ENCODE data around the gene IFNLR1.

IFNLR1 gene

DNA sequence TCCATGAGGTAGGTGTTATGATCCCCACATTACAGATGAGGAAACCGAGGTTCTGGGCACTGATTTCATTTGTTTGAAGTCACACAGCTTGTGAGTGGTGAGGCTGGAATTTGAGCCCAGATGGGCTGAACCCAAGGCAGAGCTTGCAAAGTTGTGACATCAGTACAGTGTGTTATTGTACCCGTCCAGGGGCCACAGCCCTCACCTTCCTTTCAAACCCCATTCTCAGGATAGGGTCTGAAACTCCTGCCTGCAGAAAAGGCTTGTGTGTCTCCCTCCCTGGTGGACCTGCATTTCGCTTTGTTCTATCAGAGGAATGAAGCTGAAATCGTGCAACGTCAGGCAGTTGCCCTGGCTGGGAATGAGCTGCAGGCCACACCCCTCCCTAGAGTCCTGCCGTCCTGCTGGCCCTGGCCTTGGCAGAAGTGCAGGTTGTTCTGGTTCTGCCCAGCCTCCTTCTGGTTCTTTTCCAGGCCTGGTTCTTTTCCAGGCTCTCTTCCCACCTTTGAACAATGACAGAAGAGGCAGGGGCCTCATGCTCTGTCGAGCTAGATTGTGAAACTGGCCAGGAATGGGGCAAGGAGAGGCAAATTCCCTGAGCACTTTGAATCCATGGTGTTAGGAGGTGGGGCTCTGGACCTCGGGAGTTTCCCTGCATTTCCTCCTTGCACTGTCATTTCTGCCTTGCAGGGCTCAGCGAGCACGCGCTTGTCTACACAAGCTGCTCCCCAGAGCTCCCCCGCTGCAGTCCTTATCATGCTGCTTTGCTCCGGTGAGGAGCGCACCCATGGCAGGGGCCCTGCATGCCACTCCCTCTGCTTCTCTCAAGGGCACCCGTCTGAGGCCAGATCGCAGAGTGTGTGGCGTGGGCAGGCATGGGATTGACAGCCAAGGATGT, 67.0 kb downstream of the IFNLR1 start:
- no peak for DNase-seq

- no peak for DNase-seq
These were observed 67.6 kb downstream of the IFNLR1 start for GRCh38 chr1:24119489-24119858.

GRCh38 chr1:24118410-24119242, 68.5 kb downstream of the IFNLR1 start:
- DNase-seq = no peak

DNA sequence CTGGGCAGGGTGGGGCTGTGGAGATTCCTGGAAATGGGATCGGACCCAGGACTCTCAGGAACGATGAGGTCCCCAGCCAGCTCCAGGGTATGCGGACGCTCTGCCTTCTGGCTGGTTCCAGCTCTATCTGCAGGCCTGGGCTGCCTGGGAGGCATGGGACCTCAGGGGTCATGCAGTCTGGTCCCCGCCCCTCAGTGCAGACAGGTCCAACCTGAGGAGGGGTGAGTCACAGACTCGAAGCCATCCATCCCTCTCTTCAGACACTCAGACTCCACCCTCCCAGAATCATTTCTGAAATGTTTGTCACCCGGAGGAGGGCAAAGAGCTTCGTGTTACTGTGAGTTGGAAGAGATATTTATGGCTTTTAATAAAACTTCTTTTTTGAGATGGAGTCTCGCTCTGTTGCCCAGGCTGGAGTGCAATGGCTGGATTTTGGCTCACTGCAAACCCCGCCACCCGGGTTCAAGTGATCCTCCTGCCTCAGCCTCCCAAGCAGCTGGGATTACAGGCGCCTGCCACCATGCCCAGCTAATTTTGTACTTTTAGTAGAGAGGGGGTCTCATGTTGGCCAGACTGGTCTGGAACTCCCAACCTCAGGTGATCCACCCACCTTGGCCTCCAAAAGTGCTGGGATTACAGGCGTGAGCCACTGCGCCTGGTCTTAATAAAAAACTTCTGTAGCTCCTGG, 69.2 kb downstream of the IFNLR1 start:
- no peak for DNase-seq

- DNase-seq = no peak
These were observed 70.0 kb downstream of the IFNLR1 start for GRCh38 chr1:24117132-24117531.

- no peak for DNase-seq
These were observed 72.3 kb downstream of the IFNLR1 start for GRCh38 chr1:24114753-24115152.

GRCh38 chr1:24113641-24114033, 73.5 kb downstream of the IFNLR1 start:
- no peak for DNase-seq

GRCh38 chr1:24111996-24112779, 74.9 kb downstream of the IFNLR1 start, which contains the start of gene MYOM3:
Gene MYOM3 (minus strand): TSS chr1:24112135. CDS start chr1:24108636, 3,499 bp downstream.
- DNase-seq = peak; percentile 36

DNA sequence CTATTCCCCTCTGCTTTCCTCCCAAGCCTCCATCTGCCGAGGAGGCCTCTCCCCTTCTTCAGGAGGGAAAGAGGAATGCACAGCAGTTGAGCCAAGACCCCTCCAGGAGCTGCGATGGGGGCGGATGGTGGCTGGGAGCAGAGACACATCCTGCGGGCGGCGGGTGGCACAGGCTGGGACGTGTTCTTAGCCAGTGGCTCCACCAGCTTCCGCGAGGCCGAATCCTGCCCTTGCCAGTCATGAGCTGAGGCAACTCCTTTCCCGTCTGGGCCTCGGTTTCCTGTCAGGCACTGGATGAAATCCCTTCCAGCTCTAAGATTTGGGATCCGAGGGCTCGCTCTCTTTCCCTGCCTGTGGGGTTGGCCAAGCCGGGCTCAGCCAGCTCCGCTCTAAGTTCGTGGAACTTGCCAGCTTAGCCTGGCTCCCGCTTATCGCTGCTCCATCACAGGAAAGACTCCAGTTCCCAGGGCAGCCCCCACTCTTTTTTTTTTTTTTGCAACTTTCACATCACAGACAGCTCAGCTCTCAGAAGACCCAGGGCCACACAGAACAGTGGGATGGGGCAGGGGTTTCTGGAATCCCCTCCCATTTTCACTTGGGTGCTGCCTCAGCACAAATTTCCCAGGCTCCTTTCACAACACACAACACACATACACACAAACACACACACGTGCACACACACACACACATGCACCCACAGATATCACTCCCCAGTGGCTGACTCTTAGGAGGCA, 75.7 kb downstream of the IFNLR1 start:
- no peak for DNase-seq

DNA sequence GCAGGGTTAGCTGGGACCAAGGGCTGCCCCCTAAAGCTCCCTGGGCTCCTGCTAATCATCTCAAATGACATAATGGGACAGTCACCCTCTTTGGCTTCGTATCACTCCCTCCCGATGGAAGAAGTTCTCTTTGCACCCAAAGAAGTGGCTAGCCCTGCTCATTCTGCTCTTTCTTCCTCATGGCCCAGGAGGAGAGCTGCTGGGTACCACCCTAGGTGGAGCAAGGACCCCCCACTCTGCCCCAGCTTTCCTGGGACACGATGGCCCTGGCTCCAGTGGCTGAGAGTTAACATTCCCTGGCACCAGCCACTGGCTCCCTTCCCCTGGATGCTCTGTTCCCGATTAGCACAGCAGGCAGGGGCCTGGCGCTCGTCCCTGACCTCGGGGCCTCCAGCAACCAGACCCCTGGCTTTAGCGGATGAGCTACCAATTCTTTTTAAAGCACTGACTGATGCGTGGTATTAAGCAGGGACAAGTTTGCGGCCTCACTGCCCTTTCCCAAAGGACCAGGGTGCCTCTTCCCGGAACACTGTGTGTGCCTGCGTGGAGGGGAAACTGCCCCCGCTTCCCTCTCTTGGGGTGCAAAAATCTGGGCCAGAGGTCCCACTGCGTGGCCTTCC, 76.3 kb downstream of the IFNLR1 start:
- DNase-seq = no peak

GRCh38 chr1:24109686-24110475, 77.2 kb downstream of the IFNLR1 start:
- no peak for DNase-seq

DNA sequence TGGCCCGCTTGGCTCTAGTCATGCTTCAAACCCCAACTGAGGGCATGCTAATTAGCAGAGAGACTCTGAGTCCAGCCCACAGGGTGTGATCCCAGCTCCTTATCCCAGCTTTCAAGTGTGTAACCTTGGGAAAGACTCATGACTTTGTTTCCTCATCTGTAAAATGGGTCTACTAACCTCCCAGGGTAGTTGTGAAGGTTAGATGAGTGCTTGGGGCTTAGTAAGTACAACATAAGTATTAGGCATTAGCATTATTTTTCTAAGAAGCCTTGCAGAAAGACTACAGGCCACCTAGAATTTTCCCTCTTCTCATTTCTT, 78.0 kb downstream of the IFNLR1 start:
- no peak for DNase-seq

DNA sequence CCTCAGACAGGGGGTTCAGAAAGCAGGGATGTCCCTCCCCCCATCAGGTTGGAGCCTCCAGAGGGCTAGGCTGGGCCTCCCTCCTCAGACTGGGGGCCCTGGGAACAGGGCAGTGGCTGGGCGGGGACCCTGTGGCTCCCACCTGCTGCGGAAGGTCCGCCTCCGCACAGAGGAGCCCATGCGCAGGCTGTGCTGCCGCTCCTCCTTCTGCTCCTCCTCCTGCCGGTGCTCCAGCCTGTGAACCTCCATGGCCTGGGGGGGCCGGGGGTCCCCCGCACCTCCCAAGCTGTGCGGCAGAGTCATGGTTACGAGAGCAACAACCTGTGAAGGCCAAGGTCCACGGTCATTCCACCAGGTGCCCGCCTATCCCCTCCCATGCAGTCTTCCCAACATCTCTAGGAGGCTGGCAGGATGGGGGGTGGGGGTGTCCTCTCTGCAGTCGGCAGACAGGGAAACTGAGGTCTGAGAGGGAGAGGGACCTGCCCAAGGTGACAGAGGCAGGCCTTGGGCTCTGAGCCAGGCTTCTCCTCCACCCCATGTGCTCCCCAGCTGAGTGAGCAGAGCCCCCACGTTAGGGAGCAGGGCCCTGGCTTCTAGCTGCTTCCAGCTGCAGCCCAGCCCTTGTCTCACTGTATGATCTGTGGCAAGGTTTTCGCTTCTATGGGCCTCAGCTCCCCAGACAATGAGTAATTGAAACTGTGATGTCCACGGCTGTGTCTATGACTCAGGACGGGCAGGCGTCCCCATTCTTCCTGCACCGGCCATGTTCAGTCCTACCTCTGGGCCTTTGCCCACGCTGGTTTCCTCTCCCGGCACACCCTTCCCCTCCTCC, 78.5 kb downstream of the IFNLR1 start:
- no peak for DNase-seq

- no peak for DNase-seq
These were observed 79.5 kb downstream of the IFNLR1 start for GRCh38 chr1:24107462-24108138.

- DNase-seq = no peak
These were observed 81.5 kb downstream of the IFNLR1 start for GRCh38 chr1:24105368-24106160.

DNA sequence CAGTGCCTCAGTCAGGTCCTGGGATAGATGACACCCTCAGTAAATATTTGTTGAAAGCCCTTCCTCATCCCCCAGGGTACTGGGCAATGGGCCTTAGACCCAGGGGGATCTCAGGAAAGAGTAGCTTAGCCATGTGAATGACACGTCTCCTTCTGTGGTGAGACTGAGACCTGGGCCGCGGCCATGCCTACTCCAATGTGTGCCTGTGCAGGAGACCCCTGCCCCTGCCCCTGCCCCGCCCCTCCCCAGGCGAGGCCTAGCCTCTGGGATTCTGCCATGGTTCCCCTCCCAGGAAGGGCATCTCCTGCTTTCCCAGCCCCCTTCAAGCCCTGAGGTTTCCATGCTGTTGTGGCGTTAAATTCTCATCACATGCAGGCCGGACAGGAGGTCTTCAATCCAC, 82.2 kb downstream of the IFNLR1 start:
- DNase-seq = no peak
